GM20431 (cell line): ENCODE results near the gene MAP2K7.

ENCODE experiments used
- in situ Hi-C: fragments of 300-500 bp; cut with MseI, MboI; formaldehyde crosslinking; loops from one replicate; pipeline ENCODE4 v1.15.0; 2020; ENCODE audit warnings: low sequenced_read_pairs; ENCODE audit not compliant: unreplicated experiment

Gene MAP2K7

DNA sequence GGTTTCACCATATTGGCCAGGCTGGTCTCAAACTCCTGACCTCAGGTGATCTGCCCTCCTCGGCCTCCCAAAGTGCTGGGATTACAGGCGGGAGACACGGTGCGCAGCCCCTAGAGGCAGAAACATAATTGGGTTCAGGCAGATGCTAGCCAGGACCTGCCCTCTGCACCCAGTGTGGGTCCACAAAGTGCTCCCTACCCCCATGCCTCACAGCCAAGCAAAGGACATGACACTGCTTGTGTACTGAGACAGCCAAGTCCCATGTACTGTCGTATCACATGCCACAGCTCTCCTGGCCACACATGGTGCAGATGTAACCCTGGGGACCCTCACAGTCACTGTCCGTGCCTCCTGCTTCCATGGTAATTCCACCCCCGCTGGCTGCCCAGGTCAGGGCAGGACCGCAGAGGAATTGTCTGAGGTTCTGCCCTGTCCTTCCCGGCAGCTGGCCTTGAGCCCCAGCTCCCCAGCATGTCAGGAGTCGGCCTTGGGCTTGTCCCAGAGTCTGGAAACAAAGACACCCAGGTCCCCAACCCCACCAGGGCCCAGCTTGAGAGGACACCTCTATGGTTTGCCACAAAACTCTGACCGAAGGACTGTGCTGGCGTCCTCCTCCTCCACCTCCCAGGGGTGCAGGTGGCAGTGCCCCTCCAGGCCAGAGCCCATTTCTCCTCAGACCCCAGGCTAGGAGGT, 37.1 kb upstream of the MAP2K7 start:
- in situ Hi-C loops = no loop called here

DNA sequence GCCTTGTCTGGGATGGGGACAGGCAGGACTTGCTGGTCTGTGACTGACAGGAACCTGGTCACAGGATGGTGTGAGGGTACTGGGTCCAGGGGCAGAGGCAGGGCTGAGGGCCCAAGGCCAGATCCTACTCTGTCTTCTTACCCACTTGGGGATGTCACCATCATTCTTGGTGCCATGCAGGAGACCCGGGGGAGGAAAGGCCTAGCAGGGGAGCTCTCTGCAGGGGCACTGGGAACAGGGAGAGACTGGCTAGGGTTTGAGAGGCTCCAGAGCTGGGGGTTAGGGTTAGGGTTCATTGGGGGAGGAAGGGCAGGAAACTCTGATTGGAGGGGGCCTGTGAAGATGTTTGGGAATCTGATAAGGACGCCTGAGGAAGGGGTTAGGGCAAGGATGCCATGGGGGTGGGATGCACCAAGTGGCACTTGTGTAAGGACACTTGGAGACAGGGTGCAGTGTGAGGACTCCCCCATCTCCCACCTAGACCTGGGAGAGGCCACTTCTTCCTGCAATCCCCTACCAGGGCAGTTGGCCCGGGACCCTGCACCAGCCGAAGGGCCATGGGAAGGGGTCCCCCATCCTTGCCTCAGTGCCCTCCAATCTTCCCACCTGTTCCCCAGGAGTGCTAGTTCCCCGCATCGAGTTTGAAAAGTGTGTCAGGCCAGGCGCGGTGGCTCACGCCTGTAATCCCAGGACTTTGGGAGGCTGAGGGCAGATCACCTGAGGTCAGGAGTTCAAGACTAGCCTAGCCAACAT, 36.4 kb upstream of the MAP2K7 start:
- in situ Hi-C loops = no loop called here

DNA sequence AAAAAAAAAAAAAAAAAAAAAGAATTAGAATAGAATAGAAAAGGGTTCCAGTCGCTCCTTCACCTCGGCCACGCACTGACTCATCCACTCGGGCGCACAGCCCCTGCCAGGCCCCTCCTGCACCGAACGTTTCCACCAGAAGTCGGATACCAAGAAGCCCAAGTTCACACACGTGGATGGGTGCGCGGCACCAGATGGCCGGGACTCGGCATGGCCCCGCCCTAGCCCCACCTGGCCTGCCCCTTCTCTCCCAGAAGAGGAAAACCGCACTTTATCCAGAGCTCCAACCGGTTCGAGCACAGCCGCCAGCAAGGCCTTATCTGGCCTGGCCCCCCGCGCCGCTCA, 35.4 kb upstream of the MAP2K7 start:
- in situ Hi-C loops = no loop called here

DNA sequence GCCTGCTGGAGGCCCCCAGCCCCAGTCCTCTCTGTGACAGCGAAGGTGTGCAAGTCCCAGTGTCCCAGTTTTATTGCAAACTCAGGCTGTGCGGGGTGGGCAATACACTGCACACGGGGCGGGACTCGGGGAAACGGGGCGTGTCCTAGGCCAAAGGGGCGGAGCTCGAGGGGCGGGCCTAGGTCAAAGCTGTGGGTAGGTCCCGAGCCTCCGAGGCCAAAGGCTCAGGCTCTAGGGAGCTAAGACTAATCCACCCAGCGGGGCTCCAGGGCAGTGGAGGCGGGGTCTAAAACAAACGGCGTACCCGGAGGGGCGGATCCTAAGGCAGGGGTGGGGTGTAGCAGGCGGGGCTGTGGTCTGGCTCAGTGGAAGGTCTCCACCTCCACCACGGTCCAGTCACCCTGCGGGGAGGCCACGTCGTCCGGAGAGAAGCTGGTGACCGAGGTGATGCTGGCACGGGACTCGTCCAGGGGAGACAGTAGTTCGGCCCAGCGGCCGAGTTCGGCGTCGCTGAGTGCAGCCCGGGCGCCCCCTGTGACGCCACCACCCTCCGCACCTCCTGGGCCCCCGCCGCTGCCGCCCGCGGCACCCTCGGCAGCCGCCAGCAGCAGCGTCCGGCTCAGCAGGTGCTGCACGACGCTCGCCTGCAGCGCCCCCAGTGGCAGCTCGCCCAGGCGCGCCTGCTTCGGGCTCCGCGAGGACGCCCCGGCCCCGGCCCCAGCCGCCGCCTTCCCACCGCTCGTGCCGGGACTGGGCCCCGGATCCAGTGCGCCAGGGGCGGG, 34.8 kb upstream of the MAP2K7 start:
- in situ Hi-C loops = no loop called here

DNA sequence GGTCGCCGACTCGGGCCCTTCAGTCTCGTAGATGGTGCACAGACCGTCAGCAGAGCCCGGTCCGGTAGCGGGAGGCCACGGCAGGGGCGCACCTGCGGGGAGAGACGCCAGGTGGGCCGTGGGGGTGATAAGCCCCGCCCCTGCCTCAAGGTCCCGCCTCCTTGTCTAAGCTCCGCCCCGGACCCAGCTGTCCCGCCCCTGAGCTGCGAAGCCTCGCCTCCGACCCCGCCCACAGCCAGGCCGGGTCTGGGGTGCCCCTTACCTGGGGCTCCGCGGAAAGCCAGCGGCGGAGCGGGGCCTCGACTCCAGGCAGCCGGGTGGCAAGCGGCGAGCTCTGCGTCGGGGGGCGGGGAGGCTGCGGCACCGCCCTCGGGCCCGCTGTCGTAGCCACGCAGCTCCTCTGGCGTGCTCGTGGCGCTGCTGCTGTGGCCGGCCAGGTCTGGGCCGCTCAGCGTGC, 34.2 kb upstream of the MAP2K7 start:
- in situ Hi-C loops = no loop called here

DNA sequence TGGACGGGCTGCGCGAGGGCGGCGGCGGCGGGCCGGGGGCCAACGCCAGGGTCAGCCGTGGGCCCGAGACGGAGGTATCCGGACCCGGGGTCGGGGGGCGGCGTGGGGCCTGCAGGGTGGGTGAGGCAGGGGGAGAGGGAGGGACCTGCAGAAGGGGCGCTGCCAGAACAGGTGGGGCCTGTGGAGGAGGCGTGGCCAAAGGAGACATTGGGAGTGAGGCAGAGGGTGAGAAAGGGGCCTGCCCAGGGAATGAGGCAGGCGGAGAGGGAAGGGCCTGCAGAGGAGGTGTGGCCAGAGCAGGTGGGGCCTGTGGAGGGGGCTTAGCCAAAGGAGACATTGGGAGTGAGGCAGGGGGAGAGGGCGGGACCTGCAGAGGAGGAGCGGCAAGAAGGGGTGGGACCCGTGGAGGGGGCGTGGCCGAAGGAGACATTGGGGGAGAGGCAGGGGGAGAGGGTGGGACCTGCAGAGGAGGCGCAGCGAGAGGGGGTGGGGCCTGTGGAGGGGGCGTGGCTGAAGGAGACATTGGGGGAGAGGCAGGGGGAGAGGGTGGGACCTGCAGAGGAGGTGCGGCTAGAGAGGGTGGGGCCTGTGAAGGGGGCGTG, 33.7 kb upstream of the MAP2K7 start:
- in situ Hi-C loops = no loop called here

DNA sequence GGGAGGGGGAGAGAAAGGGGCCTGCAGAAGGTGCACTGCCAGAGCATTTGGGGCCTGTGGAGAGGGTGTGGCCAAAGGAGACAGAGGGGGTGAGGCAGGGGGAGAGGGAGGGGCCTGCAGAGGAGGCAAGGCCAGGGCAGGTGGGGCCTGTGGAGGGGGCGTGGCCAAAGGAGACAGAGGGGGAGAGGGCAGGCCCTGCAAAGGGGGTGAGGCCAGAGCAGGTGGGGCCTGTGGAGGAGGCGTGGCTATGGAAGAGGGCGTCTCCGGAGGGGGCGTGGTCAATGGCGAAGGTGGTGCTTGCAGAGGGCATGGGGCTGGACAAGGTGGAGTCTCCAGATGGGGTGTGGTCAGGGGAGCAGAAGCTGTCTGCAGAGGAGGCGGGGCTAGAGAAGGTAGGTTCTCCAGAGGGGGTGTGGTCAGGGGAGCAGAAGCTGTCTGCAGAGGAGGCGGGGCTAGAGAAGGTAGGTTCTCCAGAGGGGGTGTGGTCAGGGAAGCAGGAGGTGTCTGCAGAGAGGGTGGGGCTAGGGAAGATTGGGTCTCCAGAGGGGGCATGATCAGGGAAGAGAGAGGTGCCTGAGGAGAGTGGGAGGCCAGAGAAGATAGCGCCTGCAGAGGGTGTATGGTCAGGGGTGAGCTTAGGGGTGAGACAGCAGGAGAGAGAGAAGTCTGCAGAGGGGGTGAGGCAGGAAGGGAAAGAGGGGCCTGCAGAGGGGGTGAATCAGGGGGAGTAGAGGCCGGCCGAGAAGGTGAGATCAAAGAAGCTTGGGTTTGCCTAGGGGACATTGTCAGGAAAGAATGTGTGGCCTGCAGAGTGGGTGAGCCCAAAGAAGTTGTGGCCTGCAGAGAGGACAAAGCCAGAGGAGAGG, 32.9 kb upstream of the MAP2K7 start:
- in situ Hi-C loops = no loop called here

DNA sequence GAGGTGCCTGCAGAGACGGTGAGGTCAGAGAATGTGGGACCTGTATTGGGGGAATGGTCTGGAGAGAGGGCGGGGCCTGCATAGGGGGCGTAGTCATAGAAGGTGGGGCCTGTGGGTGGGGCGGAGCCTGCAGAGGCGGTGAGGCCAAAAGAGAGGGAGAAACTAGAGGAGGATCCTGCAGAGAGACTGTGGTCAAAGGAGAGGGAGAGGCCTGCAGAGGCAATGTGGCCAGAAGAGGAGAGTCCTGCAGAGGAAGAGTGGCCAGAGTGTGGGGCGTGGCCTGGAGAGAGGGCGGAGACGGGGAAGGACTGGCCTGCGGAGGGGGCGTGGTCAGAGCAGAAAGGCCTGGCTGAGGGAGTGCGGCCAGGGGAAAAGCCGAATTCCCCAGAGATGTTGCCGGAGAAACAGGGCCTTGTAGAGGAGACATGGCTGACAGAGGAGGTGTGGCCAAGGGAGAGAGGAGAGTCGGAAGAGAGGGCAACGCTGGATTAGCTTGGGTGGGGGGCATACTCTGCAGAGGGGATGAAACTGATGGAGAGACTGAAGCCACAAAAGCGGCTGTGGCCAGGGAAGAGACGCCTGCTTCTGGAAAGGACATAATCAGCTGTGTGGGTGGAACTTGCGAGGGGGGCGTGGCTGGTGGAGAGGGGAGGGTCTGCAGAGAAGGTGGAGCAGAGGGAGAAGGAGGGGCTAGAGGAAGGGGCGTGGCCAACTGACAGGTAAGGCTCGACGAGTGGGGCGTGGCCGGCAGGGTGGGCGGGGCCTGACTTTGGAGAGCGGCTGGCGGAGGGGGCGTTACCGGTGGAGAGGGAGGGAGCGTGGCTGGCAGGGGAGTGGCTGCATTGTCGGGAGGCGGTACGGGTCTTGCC, 32.0 kb upstream of the MAP2K7 start:
- in situ Hi-C loops = no loop called here

DNA sequence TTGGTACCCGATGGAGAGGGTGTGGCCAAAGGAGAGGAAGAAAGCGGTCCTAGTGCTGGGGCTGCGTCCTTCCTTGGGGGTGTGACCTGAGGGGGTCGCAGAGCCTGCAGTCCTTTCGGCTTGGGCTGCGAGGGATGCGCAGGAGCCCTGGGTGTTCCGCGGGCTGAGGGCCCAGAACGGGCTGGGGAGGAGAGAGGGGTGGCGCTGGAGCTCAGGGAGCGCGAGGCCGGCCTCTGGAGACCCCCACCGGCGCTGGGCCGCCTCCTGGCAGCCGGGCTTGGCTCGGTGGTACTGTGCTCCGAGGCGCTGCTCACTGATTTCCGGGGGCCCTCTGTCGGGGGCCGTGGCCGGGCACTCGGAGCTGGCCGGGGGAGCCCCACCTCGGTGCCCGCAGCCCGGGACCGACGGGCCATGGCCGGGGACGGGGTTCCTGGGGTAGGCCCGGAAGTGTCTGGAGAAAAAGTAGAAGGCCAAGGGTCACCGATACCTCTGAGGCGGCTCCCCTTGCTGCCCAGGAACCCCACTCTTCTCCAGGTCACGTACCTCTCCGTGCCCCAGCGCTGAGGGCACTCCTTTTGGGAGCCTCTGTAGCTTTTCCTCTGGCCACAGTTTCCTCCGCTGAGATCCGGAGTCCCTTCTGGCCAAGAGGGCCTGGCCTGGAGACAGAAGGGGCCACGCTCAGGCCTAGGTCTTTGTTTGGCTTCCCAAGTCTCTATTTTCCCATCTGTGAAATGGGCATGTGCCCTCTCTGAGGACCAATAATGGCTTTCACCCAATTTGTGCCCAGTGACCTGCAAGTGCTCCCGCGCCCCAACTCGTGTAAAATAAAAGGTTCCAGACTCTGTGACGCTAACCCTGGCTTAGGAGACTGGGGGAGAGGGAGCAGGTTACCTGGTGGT, 31.1 kb upstream of the MAP2K7 start:
- in situ Hi-C loops = no loop called here

DNA sequence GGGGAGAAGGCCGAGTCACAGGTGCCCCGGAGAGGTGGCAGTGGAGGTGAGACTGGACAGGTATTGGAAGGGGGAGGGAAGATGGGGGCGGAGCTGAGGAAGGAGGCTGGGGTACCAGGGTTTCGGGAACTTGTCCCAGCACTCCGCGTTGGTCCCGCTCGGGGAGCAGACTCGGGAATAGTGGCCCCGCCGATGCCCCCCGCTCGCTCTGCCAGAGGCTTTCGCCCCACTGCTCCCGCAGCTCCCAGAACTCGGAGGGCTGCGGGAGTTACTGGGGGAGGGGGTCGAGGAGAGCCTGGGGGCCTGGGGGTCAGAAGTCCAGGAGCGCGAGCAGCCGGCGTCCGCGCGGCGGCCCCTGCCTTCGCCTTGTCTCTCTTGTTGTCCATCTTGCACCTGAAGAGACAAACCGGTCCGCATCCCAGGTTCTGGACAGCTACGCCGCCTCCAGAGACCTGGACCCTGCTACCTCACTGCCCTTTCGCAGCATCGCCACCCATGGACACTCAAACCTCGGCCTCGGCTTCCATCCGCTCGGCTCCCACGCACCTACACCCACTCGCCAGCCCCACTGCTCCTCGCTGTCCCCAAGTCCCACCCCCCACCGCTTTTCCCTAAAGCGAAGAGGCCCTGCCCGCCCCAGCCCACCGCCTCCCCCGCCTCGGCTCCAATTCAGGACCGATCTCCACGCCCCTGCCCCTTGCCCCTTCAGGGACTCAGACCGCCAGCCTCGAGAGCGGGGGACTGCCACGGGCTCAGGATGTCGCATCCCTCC, 30.2 kb upstream of the MAP2K7 start:
- in situ Hi-C loops = no loop called here

DNA sequence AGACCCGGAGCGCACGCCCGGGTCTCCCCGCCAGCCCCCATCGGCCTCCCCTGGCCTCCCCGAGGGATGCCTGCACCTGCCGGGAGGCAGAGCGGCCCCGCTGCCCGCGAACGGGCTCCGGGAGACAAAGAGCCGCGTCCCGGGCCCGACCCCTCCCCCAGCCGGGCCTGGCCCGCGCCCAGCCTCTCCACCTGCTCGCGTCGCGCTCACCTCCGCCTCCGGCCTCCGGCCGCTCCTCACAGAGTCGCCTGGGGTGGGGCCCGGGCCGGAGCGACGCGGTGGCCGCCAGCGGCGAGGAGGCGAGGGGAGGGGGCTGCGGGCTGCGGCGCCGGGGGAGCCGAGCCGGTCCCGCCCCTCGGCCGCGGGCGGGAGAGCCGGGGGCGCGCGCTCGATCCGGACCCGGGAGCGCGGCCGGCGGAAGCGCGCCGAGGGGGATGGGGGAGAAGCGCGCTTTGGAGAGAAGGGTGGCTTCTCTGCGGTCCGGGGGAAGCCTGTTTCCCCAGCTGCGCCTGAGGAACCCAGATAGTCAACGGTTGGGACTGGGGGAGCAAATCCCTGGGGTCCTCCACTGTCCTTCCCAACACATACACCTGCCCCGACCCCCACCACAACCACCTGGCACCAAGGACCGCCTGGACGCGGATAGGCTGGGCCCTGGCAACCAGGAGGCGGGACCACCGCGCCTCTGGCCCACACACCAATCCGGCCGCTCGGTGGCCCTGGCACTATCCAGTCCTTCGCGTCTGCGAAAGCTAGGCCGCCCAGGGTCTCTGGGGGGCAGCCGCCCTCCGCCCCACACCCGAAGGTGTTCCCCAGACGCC, 29.4 kb upstream of the MAP2K7 start, which contains the start of gene PRR36:
PRR36 (minus strand) TSS at position 315 of the 821 bp plus-strand sequence. CDS start 701 bp downstream, outside the sequence.
- in situ Hi-C loops = no loop called here

DNA sequence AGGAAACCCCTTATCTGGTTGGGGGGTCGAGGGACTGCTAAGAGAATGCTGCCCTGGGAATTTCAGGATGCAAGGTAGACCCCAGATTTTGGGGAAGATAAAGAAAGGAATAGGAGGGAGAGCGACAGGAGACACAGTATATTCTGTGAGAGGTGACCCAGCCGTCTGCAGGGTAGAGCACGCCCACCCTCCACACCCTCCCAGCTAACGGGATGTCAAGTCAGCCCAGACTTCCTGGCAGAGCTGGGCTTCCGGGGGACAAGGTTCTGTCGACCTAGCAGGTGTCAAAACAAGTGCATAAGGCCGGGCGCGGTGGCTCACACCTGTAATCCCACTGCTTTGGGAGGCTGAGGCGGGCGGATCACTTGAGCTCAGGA, 28.8 kb upstream of the MAP2K7 start:
- in situ Hi-C loops = no loop called here

DNA sequence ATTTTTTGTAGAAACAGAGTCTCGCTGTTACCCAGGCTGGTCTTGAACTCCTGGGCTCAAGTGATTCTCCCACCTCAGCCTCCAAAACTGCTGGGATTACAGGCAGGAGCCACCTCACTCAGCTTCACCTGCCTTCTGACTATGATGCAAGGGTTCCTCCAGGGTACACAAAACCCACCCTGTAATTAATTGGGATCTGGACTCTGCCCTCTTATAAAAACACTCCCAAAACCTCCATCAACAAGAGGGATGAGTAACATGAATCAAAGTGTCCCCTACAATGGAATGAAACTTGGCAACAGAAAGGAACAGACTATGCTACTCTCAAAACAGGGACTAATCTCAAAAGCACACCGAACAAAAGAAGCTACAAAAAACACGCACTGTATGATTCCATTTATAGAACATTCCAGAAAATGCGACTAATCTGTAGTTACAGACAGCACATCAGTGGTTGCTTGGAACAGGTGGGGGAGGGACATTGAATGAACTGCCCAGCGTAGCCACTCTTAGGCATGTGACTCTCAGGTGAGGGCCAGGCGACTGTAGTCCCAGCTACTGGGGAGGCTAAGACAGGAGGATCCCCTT, 26.3 kb upstream of the MAP2K7 start:
- in situ Hi-C loops = no loop called here

DNA sequence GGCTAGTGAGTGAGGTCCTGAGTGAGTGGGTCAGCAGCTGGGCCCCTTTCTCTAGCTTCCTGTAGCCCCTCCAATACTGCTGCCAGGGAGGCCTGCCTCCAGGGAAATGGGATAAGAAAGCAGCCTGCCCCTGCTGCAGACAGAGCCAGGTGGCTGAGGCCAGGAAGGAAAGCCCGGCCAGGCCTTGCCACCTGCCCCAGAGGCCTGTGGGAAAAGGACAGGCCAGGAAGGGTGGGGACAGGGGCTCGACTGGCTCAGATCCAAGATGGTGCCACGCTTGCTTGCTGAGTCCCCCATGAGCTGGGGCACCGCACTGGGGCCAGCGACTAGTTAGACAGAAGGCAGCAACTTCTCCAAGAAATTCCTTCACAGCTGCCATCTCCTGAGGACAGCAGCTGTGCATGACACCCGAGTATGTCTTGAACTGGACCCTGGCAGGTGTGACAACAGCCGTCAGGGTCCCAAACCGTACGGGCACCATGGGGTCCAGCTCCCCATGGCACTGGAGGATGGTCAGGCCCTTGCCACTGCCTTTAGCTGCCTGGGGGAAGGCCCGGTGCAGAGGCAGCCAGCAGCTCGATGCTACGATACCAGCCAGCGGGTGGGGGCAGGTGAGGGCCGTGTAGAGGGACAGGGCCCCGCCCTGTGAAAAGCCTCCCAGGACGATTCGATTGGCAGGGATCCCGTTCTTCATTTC, 24.4 kb upstream of the MAP2K7 start:
- in situ Hi-C loops = no loop called here

DNA sequence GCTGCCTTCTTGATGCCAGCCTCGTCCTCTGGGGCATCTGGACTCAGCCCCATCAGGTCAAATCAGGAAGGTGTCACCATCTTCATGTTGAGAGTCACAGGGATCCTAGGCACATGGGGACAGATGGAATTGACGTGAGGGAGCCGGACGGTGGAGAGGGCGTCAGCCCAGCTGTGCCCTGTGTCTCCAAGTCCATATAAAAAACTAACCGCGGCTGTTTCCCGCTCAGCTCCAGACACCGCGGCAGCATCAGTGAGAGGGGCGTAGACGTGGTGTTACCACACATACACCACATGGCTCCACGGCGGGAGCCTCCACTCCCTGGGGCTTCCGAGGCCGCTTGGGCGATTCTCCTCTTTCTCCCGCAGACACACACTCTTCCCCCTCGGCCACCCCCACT, 23.8 kb upstream of the MAP2K7 start:
- in situ Hi-C loops = no loop called here
